ENCODE measurements around the gene PRR33. TPM values are rescaled to one million over a fixed set of nuclear protein-coding genes. Genes with fewer than 3 reads are reported as not detected.

The PRR33 gene
- total RNA-seq, 1 experiment from 2014 or later, result under 0.01 TPM

GRCh38 chr11:1928470-1928890 is 36.8 kb upstream of the PRR33 start:
- no peak for DNase-seq (ENCODE audit: low read depth)

GRCh38 chr11:1927848-1928469 is 36.3 kb upstream of the PRR33 start:
- no peak for DNase-seq (ENCODE audit: low read depth)

- no peak for DNase-seq (ENCODE audit: low read depth)
Measured at GRCh38 chr11:1927026-1927847, 35.5 kb upstream of the PRR33 start.

GRCh38 chr11:1926156-1927025 is 34.7 kb upstream of the PRR33 start:
- DNase-seq (ENCODE audit: low read depth), result no peak

- no peak for DNase-seq (ENCODE audit: low read depth)
Measured at GRCh38 chr11:1925373-1926155, 33.9 kb upstream of the PRR33 start.

GRCh38 chr11:1924646-1925372 is 33.1 kb upstream of the PRR33 start:
- no peak for DNase-seq (ENCODE audit: low read depth)

- no peak for DNase-seq (ENCODE audit: low read depth)
Measured at GRCh38 chr11:1924181-1924580, 32.5 kb upstream of the PRR33 start.

GRCh38 chr11:1923201-1923956 is 31.7 kb upstream of the PRR33 start:
- DNase-seq (ENCODE audit: low read depth), result no peak

GRCh38 chr11:1922481-1923081 is 30.9 kb upstream of the PRR33 start:
- DNase-seq (ENCODE audit: low read depth), result no peak

GRCh38 chr11:1921574-1922141 is 30.0 kb upstream of the PRR33 start:
- DNase-seq (ENCODE audit: low read depth), result peak; percentile 64

- peak; percentile 40 for DNase-seq (ENCODE audit: low read depth)
Measured at GRCh38 chr11:1920909-1921573, 29.3 kb upstream of the PRR33 start.

GRCh38 chr11:1920128-1920908 is 28.6 kb upstream of the PRR33 start:
- no peak for DNase-seq (ENCODE audit: low read depth)

- no peak for DNase-seq (ENCODE audit: low read depth)
Measured at GRCh38 chr11:1919391-1920127, 27.9 kb upstream of the PRR33 start, which contains the start of gene TNNT3. TNNT3 (plus strand) TSS chr11:1919703; CDS start chr11:1922875, 3,172 bp downstream.

GRCh38 chr11:1918436-1919315 is 27.0 kb upstream of the PRR33 start:
- DNase-seq (ENCODE audit: low read depth), result no peak

- DNase-seq (ENCODE audit: low read depth), result peak; percentile 31
Measured at GRCh38 chr11:1917523-1918435, 26.1 kb upstream of the PRR33 start.
